Activated CD4-positive, alpha-beta T cell treated with anti-CD3 and anti-CD28 coated beads, Interleukin-2, Interleukin-6, amounts not matched to agents 100 ng/mL and 50 ng/mL, durations not matched to agents 16 hours and 8 hours (primary cell): ENCODE data around the gene ERCC4.

Experiments used
- DNase-seq: peaks from one replicate; pipeline ENCODE4 v3.0.0-alpha.2; 2020

The ERCC4 gene

DNA sequence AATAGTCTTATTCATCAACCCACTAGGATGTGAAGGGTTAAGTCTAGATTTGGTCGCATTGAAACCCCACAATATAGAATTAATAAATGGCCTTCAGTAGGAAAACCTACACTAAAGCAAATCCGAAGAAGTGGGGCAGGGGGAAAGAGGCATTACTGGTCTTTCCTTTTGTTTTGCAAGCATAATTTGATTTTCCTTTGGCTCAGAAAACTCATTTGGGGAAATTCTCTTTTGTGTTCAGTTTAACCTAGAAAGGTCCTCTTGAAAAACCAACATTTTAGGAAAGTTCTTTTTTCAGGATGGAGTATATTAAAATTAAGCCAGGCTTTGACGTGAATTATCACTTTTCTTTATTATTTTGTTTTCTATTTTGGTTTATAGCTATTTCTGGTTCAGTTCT is 31.7 kb downstream of the ERCC4 start:
- DNase-seq = no peak

DNA sequence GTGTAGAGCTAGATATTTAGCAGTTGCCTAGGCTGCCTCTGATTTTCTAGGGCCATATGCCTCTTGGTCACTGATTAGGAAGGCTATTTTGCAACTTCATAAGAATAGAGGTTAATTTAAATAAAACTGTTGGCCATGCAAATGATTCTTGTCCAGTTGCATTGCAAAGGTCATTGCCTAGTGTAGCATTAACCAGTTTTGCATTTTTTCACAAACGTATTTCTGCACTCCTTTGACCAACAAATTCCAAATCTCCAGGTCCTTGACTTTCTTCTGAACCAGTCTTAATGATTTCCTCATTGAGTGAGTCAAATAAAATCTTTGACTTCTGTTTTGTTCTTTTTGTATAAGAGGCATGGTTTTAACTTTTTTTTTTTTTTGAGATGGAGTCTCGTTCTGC is 33.5 kb downstream of the ERCC4 start:
- no peak for DNase-seq

DNA sequence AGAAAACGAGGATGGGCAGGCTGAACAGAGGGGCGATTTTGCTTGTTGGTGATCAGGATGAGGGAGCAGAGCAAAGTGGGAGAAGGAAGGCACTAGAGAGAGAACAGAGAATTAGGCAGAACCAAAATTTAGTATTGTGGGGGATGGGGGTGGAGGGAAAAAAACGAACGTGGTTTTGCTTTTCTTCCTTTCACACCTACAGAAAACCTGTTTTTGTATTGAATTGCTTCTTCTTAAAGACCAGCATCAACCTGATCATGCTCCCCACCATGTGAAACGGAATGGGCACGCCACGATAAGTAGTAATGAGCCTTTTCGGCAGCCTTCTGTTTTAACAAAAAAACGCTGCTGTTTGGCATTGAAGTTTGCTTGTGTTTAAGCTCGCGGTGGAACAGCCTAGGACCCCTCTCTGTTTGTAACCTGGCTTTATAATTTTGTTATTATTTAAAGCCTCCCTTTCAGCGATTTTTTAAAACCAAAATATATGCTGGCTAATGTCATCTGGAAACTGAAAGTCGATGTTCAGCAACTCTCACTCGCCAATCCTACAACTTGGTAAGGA is 36.8 kb downstream of the ERCC4 start:
- DNase-seq = no peak

DNA sequence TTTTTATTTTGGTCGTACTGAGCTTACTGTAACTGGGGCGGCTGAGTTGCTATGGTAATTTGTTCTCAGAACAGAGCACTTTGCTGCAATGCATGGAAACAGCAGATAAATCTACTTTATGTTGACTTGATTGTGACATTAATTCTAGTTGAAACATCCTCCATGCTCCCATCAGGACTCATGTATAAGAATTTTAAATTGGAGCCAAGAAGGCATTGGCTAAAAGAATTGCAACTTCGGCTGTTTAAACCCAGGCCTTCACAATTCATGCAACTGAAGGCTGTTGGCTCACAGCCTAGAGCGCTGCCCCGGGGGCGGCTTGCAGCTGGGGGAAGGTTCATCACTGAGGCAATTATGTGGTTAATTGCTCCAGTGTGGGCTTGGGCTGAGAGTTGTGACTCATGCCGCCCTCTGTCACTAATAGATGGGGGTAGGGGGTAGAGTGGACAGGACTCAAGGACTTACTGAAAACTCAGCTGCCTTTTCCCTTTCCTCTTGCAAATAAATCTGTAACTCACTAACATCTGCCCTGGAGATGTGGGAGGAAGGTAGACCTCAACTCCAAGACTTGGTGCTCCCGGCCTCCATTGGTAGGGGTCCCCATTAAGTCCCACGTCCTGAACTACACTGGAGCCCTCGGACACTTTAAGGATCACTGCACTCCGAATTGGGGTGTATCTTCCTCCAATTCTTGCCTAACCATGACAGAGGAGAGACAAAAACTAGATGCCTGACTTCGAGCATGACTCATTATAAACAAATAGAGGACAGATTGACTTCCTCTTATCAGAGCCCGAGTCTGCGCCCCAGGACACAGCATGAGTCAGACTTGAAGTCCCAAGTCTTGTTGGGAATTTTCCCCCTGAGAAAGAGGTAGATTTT is 37.5 kb downstream of the ERCC4 start:
- DNase-seq = peak; percentile 57

GRCh38 chr16:13958474-13958873 is 38.5 kb downstream of the ERCC4 start:
- DNase-seq = no peak

DNA sequence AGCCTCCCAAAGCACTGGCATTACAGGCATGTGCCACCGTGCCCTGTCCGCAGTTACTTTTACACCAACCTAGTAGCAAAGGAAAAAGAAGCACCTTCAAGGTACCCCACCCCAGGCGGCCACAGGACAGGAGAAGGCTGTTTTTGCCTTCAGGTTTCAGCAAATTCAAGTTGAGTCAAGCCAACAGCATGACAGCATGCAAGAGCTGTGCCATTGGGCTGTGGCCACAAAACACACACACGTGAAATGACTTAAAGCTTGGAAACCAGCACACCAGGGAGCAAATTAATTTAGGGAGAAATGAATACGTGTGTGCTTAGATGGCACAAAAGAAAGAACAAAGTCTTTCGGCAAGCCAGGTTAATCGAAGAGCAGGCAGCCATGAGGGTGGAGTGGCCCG is 39.7 kb downstream of the ERCC4 start:
- DNase-seq = no peak

DNA sequence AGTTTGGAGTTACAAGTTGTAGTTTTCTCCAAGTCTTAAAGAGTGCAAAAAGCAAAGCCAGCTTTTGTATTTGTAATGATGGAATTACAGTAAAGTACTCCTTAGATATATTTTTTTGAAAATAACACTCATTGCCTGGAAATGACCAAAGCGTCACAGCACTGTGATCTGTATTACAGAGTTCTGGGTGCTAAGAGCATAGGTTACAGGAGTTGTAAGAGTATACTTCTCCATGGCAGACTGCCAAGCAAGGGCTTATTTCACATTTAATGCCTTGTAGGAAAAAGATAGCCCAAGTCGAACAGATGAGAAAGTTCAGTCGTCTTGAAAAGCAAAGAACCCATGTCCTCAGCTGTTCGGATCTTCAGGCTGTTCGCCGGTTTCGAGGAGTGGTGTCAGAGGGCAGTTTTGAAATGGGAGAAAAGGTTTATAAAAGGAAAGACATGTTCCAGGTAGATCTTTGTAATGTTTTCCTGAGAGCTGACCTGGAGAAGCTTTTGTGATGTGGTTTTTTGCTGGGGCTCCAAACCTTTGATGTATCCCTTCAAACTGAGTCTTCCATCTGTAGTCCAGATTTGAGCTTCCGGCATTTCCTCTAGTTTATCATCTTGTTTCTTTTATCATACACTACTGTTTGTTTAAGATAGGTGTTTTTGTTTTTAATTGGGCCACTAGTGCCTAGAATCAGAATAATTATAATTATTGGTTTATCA is 41.3 kb downstream of the ERCC4 start:
- no peak for DNase-seq

DNA sequence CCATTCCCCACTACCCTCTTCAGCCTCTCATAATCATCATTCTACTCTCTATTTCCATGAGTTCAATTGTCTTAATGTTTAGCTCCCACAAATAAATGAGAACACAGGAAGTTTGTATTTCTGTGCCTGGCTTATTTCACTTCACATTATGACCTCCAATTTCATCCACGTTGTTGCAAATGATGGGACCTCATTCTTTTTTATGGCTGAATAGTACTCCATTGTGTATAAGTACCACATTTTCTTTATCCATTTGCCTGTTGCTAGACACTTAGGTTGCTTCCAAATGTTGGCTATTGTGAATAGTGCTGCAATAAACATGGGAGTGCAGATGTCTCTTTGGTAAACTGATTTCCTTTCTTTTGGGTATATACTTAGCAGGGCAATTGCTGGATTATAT is 42.3 kb downstream of the ERCC4 start:
- no peak for DNase-seq

GRCh38 chr16:13968835-13969234 is 48.9 kb downstream of the ERCC4 start:
- DNase-seq = no peak

- no peak for DNase-seq
Observed at GRCh38 chr16:13969711-13970110, 49.8 kb downstream of the ERCC4 start.

GRCh38 chr16:13970708-13971422 is 50.9 kb downstream of the ERCC4 start:
- peak; percentile 63 for DNase-seq

- no peak for DNase-seq
Observed at GRCh38 chr16:13973321-13974023, 53.5 kb downstream of the ERCC4 start.

GRCh38 chr16:13977177-13977576 is 57.2 kb downstream of the ERCC4 start:
- DNase-seq = no peak

- no peak for DNase-seq
Observed at GRCh38 chr16:13982451-13982850, 62.5 kb downstream of the ERCC4 start.

- DNase-seq = no peak
Observed at GRCh38 chr16:13983625-13984024, 63.7 kb downstream of the ERCC4 start.

DNA sequence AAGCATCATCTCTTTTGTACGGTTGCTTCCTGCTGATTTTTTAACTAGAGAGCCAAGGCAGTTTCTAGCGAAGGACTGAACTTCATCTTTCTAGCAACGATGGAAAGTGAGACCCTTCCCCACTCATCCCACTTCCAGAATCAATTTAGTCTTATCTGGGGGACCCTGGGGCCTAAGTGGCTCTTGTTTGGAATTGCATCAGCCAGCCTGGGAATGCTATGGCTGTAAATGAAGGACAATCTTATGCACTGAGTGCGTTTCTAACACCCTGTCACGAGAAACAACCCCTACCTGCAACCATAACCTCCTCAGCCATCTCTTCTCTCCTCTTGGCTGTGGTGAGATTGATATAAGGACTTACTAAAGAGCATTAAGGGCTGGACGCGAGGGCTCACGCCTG is 64.8 kb downstream of the ERCC4 start:
- DNase-seq = no peak

DNA sequence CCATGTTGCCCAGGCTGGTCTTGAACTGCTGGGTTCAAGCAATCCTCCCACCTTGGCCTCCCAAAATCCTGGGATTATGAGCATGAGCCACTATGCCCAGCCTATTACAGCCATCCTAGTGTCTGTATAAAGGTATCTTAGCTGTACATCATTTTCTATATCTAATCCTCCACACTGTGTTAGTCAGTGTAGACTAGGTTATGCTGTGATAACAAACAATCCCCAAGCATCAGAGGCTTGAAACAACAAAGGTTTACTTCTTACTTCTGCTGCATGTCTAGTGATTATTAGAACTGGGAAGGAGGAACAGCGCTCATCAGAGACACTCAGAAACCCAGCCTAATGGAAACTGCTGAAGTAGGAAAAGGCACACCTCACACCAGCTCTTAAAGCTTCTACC is 68.1 kb downstream of the ERCC4 start:
- no peak for DNase-seq

GRCh38 chr16:13992322-13992721 is 72.4 kb downstream of the ERCC4 start:
- no peak for DNase-seq

- DNase-seq = no peak
Observed at GRCh38 chr16:13992976-13993375, 73.0 kb downstream of the ERCC4 start.

DNA sequence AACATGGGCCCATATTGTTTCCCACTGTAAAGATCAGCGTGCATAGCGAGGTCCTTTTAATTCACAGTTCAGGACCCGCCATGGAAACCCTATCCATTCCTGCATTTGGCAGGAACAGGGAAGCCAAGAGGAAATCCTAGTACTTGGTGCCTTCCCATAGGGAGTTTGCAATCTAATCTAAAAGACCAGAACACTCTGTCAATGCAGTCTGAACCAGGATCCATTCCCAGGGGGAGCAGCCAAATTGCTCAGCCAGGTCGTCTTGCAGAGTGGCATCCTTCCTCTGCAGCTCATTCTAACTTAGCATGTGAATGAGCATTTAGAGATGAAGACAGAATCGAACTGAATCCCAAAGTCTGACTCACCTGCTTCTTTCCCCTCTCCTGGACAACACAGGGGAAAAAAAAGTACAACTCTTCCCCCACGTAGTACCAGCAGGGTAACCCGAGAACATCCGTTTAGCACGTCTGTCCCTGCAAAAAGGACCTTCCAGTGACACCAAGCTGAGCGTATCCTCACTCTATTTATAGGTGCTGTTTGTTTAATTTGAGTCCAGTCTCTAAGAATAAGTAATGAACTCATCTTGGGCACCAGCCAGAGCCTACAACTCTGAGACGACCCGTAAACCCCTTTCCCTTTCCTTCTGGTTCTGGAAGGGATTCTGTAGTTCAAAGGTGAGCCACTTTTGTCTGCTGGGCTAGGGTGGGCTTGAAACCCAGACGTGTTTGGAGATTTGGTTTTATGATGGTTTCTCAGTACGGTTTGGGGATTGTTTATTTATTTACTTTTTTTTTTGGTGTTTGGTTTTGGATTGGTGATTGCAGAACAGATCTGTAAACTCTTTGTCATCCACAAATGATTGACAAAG is 74.5 kb downstream of the ERCC4 start:
- no peak for DNase-seq

- DNase-seq = no peak
Observed at GRCh38 chr16:13995194-13995593, 75.2 kb downstream of the ERCC4 start.
